Activated B cell treated with CpG ODN at 0.5 μM for 24 hours (primary cell): ENCODE results near the gene TOMM22. TPM values are rescaled to one million over a fixed set of nuclear protein-coding genes. Genes with fewer than 3 reads are reported as not detected.

ENCODE experiments used
- ATAC-seq: fragments of 200-7000 bp; cut with Tn5 transposase; one replicate; pipeline ENCODE4 v1.10.0; 2021; ENCODE audit warnings: low read depth, mild to moderate bottlenecking, moderate library complexity
- CTCF ChIA-PET: fragments of 350-600 bp; sonication (Branson Sonifier 250); formaldehyde crosslinking; loops from one replicate; lab custom pipeline; 2021; ENCODE audit warnings: antibody characterized with exemption; lab: Charles Lee
- POLR2A ChIA-PET: fragments of 350-600 bp; sonication (Branson Sonifier 250); formaldehyde crosslinking; loops from one replicate; lab custom pipeline; 2021; ENCODE audit warnings: antibody characterized with exemption; lab: Charles Lee
- DNase-seq: peaks from one replicate; pipeline ENCODE4 v3.0.0; 2022
- H3K27ac Mint-ChIP-seq: one replicate; pipeline ENCODE4 v1.8.0; 2020; ENCODE audit warnings: mixed read lengths
- H3K27me3 Mint-ChIP-seq: one replicate; pipeline ENCODE4 v1.8.0; 2021; ENCODE audit warnings: mixed read lengths
- H3K36me3 Mint-ChIP-seq: one replicate; pipeline ENCODE4 v1.8.0; 2021; ENCODE audit warnings: low read depth, mixed read lengths
- H3K4me1 Mint-ChIP-seq: one replicate; pipeline ENCODE4 v1.8.0; 2021; ENCODE audit warnings: mixed read lengths
- H3K4me3 Mint-ChIP-seq: one replicate; pipeline ENCODE4 v1.8.0; 2020; ENCODE audit warnings: mild to moderate bottlenecking, mixed read lengths
- H3K9me3 Mint-ChIP-seq: one replicate; pipeline ENCODE4 v1.8.0; 2020; ENCODE audit warnings: mixed read lengths
- CTCF ChIP-seq: fragments of 200-600 bp; IDR thresholded peaks from one replicate; pipeline ENCODE4 v1.8.0; 2022; ENCODE audit warnings: antibody characterized with exemption, mild to moderate bottlenecking
- intact Hi-C: fragments of 100-400 bp; cut with micrococcal nuclease; formaldehyde crosslinking; loops from one replicate; pipeline ENCODE4 v1.15.1; 2024
- total RNA-seq: library from RNA; stranded (reverse); gene quantifications from 2 replicates; pipeline ENCODE4 v1.2.3, GENCODE V29; 2022

The TOMM22 gene
- total RNA-seq, 1 donor from 2014 or later = 99.4 TPM

DNA sequence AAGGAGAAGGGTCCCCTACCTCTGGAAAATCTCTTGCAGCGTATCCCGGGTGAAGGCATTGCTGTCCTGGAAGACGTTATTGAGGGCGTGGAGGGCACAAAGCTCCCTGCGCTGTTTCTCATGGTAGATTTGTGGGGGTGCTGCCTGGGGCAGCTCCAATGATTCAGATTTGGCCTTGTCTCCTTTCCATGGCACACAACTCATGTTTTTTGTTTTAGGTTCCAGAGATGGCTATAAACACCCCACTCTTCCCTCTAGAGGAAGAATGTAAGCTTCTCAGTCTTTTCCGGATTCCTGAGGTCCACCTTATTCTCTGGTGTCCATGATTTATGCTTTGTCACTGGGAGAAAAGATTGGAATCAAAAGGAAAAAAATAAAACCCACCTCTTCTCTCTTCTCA, 18.0 kb downstream of the TOMM22 start:
- Mint-ChIP-seq H3K4me1 (peaks cover 66% of the 10 kb centered on the region), H3K27ac (peak overlapping the region; percentile 94), H3K9me3 (no peaks in the 10 kb centered on the region), H3K36me3 (peaks cover 22% of the 10 kb centered on the region), H3K4me3 (peak overlapping the region; percentile 92), H3K27me3 (no peaks in the 10 kb centered on the region)
- ATAC-seq (no peak), DNase-seq (no peak)
- TF ChIP-seq CTCF = no peak
- CTCF ChIA-PET = interaction anchor here (2.7 kb wide), 1 partner anchor 18 kb away, joined by 19 read pairs; the partner anchor contains the start of gene TOMM22
- intact Hi-C loops = loop anchor here (1.0 to 10.0 kb wide), 7 partner anchors 18 to 1345 kb away; partner anchors contain the start of genes CBY1, CSNK1E, DDX17 and FAM227A
- POLR2A ChIA-PET = interaction anchor here (0.6 to 3.4 kb wide), 4 partner anchors 10 to 18 kb away, joined by 3 to 23 read pairs (median 4); partner anchors contain the start of gene TOMM22

GRCh38 chr22:38700270-38700788, 18.6 kb downstream of the TOMM22 start:
- no peak for DNase-seq
- POLR2A ChIA-PET = interaction anchor here (3.4 kb wide), 1 partner anchor 18 kb away, joined by 23 read pairs; the partner anchor contains the start of gene TOMM22
- CTCF ChIA-PET = interaction anchor here (2.7 kb wide), 1 partner anchor 18 kb away, joined by 19 read pairs; the partner anchor contains the start of gene TOMM22
- ATAC-seq = peak; percentile 8
- intact Hi-C loops = loop anchor here (1.0 to 10.0 kb wide), 7 partner anchors 19 to 1344 kb away; partner anchors contain the start of genes CBY1, CSNK1E, DDX17 and FAM227A
- H3K4me3 Mint-ChIP-seq = peak overlapping the region; percentile 92
- no peaks in the 10 kb centered on the region for H3K27me3 Mint-ChIP-seq
- no peaks in the 10 kb centered on the region for H3K9me3 Mint-ChIP-seq
- H3K4me1 Mint-ChIP-seq = peaks cover 68% of the 10 kb centered on the region
- no peak for TF ChIP-seq CTCF
- peaks cover 20% of the 10 kb centered on the region for H3K36me3 Mint-ChIP-seq
- H3K27ac Mint-ChIP-seq = peak overlapping the region; percentile 94

- ATAC-seq (peak; percentile 35), DNase-seq (peak; percentile 100)
- CTCF ChIA-PET = interaction anchor here (2.7 kb wide), 1 partner anchor 19 kb away, joined by 19 read pairs; the partner anchor contains the start of gene TOMM22
- POLR2A ChIA-PET = interaction anchor here (3.4 kb wide), 1 partner anchor 19 kb away, joined by 23 read pairs; the partner anchor contains the start of gene TOMM22
- peaks cover 68% of the 10 kb centered on the region for H3K4me1 Mint-ChIP-seq
- no peaks in the 10 kb centered on the region for H3K27me3 Mint-ChIP-seq
- H3K36me3 Mint-ChIP-seq = peaks cover 20% of the 10 kb centered on the region
- no peak for TF ChIP-seq CTCF
- H3K27ac Mint-ChIP-seq = peak within 1 kb of the TSS; percentile 96
- H3K4me3 Mint-ChIP-seq = peak within 1 kb of the TSS; percentile 92
- no peaks in the 10 kb centered on the region for H3K9me3 Mint-ChIP-seq
- intact Hi-C loops = loop anchor here (1.0 to 10.0 kb wide), 7 partner anchors 20 to 1344 kb away; partner anchors contain the start of genes CBY1, CSNK1E, DDX17 and FAM227A
Observed at GRCh38 chr22:38700789-38701628, 19.3 kb downstream of the TOMM22 start, which contains the start of gene JOSD1. Gene JOSD1 (minus strand): TSS chr22:38700943. CDS start chr22:38699987, 956 bp downstream.

- Mint-ChIP-seq H3K36me3 (peaks cover 18% of the 10 kb centered on the region), H3K27ac (peak overlapping the region; percentile 85), H3K27me3 (no peaks in the 10 kb centered on the region), H3K9me3 (no peaks in the 10 kb centered on the region), H3K4me3 (peak overlapping the region; percentile 75), H3K4me1 (peaks cover 67% of the 10 kb centered on the region)
- intact Hi-C loops = loop anchor here (1.0 to 10.0 kb wide), 9 partner anchors 23 to 1340 kb away; partner anchors contain the start of genes CSNK1E, DMC1, DNAL4 and PICK1
- ChIA-PET POLR2A (interaction anchor here (0.5 to 2.6 kb wide), 8 partner anchors 23 to 815 kb away, joined by 3 to 22 read pairs (median 5); partner anchors contain the start of genes RPL3 and TOMM22), CTCF (interaction anchor here (2.4 kb wide), 1 partner anchor 23 kb away, joined by 10 read pairs; the partner anchor contains the start of gene TOMM22)
- ATAC-seq (no peak), DNase-seq (no peak)
- TF ChIP-seq CTCF = no peak
Observed at GRCh38 chr22:38704654-38705234, 23.0 kb downstream of the TOMM22 start.
